ENCODE data around the gene ZBED2.

Gene ZBED2

GRCh38 chr3:111619833-111620232 lies 24.7 kb upstream of the ZBED2 start:
- no peak for DNase-seq (ENCODE audit: extremely low read depth, low read depth)
- no peak overlapping the region for H3K4me3 ChIP-seq (replicated peaks; ENCODE audit: low read depth, low read length)

GRCh38 chr3:111618945-111619344 lies 23.8 kb upstream of the ZBED2 start:
- H3K4me3 ChIP-seq (replicated peaks; ENCODE audit: low read depth, low read length): no peak overlapping the region
- no peak for TF ChIP-seq CTCF (IDR thresholded peaks at IDR 0.05; ENCODE audit: low read depth, low read length, missing control alignments)
- no peak for DNase-seq (ENCODE audit: extremely low read depth, low read depth)

More at GRCh38 chr3:111619833-111620232, 24.7 kb upstream of the ZBED2 start:
- no peak for TF ChIP-seq CTCF (IDR thresholded peaks at IDR 0.05; ENCODE audit: low read depth, low read length, missing control alignments)

- no peak for TF ChIP-seq CTCF (IDR thresholded peaks at IDR 0.05; ENCODE audit: low read depth, low read length, missing control alignments)
- H3K4me3 ChIP-seq (replicated peaks; ENCODE audit: low read depth, low read length): no peak overlapping the region
- DNase-seq (ENCODE audit: extremely low read depth, low read depth): no peak
Observed at GRCh38 chr3:111617912-111618601, 22.9 kb upstream of the ZBED2 start.

GRCh38 chr3:111617406-111617805 lies 22.3 kb upstream of the ZBED2 start:
- no peak for TF ChIP-seq CTCF (IDR thresholded peaks at IDR 0.05; ENCODE audit: low read depth, low read length, missing control alignments)
- no peak for DNase-seq (ENCODE audit: extremely low read depth, low read depth)

GRCh38 chr3:111616417-111617105 lies 21.4 kb upstream of the ZBED2 start:
- DNase-seq (ENCODE audit: extremely low read depth, low read depth): no peak
- TF ChIP-seq CTCF (IDR thresholded peaks at IDR 0.05; ENCODE audit: low read depth, low read length, missing control alignments): no peak

More at GRCh38 chr3:111617406-111617805, 22.3 kb upstream of the ZBED2 start:
- no peak overlapping the region for H3K4me3 ChIP-seq (replicated peaks; ENCODE audit: low read depth, low read length)

GRCh38 chr3:111615880-111616279 lies 20.7 kb upstream of the ZBED2 start:
- no peak overlapping the region for H3K4me3 ChIP-seq (replicated peaks; ENCODE audit: low read depth, low read length)
- no peak for TF ChIP-seq CTCF (IDR thresholded peaks at IDR 0.05; ENCODE audit: low read depth, low read length, missing control alignments)

More at GRCh38 chr3:111616417-111617105, 21.4 kb upstream of the ZBED2 start:
- no peak overlapping the region for H3K4me3 ChIP-seq (replicated peaks; ENCODE audit: low read depth, low read length)

More at GRCh38 chr3:111615880-111616279, 20.7 kb upstream of the ZBED2 start:
- no peak for DNase-seq (ENCODE audit: extremely low read depth, low read depth)

Data from HFF-Myc (cell line).